Small intestine (tissue), 7 donors: Measurements from ENCODE around the gene DEDD2. TPM values are rescaled to one million over a fixed set of nuclear protein-coding genes. Genes with fewer than 3 reads are reported as not detected.

Experiments
- DNase-seq, 2 donors: peaks; one replicate each; pipeline versions ENCODE4 v3.0.0 to v3.0.0-alpha.2; 2013
- FAIRE-seq: peaks from 2 replicates; lab custom pipeline; 2012; peaks lifted over from hg19 to GRCh38; lab: Jason Lieb, UNC
- H3K27ac ChIP-seq, 3 donors: one replicate each; pipeline ENCODE4 v1.5.1; 2013; ENCODE audit warnings: low read length in 2 of 3, mild to moderate bottlenecking in 2 of 3, control low read depth in 1 of 3, inconsistent platforms in 1 of 3, low read depth in 1 of 3, moderate library complexity in 1 of 3
- H3K27me3 ChIP-seq, 3 donors: one replicate each; pipeline ENCODE4 v1.6.1; 2013; ENCODE audit warnings: low read length in 3 of 3, inconsistent platforms in 1 of 3; ENCODE audit not compliant: control insufficient read depth in 3 of 3, insufficient read depth in 3 of 3
- H3K36me3 ChIP-seq, 3 donors: one replicate each; pipeline ENCODE4 v1.6.1; 2013; ENCODE audit warnings: low read length in 3 of 3, inconsistent platforms in 1 of 3, low read depth in 1 of 3, mild to moderate bottlenecking in 1 of 3, moderate library complexity in 1 of 3; ENCODE audit not compliant: control insufficient read depth in 3 of 3, insufficient read depth in 2 of 3
- H3K4me1 ChIP-seq, 3 donors: one replicate each; pipeline ENCODE4 v1.6.1; 2013; ENCODE audit warnings: low read length in 2 of 3, inconsistent platforms in 1 of 3, low read depth in 1 of 3, mild to moderate bottlenecking in 1 of 3, moderate library complexity in 1 of 3; ENCODE audit not compliant: control insufficient read depth in 3 of 3, insufficient read depth in 2 of 3
- H3K4me3 ChIP-seq, 3 donors: one replicate each; pipeline ENCODE4 v1.5.1; 2013; ENCODE audit warnings: low read length in 3 of 3, control low read depth in 1 of 3, inconsistent platforms in 1 of 3, low read depth in 1 of 3, mild to moderate bottlenecking in 1 of 3, moderate library complexity in 1 of 3
- H3K9me3 ChIP-seq, 2 donors: one replicate each; pipeline ENCODE4 v1.6.1; 2013; ENCODE audit warnings: low read depth in 1 of 2, low read length in 1 of 2; ENCODE audit not compliant: control insufficient read depth in 2 of 2, insufficient read depth in 1 of 2
- WGBS, 3 donors: extraction: QIAGEN DNeasy Blood & Tissue Kit; methylation state at CpG; one replicate each; pipeline ENCODE4 v1.1.7; 2013; 5-methylcytosine and 5-hydroxymethylcytosine counted together
- polyA plus RNA-seq, 4 donors: library from polyadenylated mRNA; stranded (reverse) in 3 of 4; unstranded in 1 of 4; fragments of 200-250 nt in 3 of 4; fragments of 120-200 nt in 1 of 4; gene quantifications; one replicate each; pipeline versions ENCODE4 v1.2.1 to v1.2.3, GENCODE V29; 2013
- donor health status: healthy with polysubstance abuse.
- donor health status: control.
- donor health status: control.
- donor health status: Bipolar disorder and iron deficiency.
- donor health status: healthy.

DEDD2 gene
- polyA plus RNA-seq, 4 donors = 22.8 to 41.3 (median 37.8) TPM

DNA sequence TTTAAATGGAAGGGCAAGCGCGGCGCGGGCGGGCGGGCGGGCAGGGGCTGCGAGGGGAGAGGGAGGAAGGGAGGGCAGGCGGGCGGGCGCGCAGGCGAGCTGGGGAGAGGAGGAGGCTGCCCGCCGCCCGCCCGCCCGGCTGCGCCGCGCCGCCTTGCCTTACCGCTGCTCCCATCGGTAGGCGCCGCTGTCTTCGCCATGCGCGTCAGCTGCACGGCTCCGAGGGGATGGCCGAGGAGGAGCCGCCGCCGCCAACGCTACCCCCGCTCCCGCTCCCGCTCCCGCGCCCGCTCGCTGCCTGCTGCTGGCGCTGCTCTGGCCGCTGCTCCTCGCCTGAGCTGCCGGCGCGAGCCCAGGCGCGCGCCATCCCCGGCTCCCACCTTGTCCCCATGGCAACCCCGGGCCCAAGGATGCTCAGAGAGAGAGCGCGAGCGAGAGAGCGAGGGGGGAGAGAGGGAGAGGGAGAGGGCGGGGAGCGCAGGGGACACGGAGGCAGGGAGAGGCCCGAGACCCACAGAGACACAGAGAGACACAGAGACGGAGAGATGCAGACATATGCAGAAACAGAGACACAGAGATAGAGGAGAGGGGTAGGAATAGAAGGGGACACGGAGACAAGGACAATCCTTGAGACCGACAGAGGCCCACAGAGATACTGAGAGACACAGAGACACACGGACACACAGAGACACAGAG, 40.3 kb downstream of the DEDD2 start:
- DNase-seq (peak; percentile 54 to 75), FAIRE-seq (no peak)
- peak overlapping the region in 1 of 3 donors; percentile 46 for H3K4me3 ChIP-seq
- WGBS, 3 donors = 1% methylated on average over 41 to 66 of the region's 66 CpGs
- H3K27me3 ChIP-seq = peaks cover 3 to 73% (median 31%) of the 10 kb centered on the region in 3 donors
- no peak overlapping the region for H3K27ac ChIP-seq
- no peaks in the 10 kb centered on the region for H3K9me3 ChIP-seq
- no peaks in the 10 kb centered on the region for H3K36me3 ChIP-seq
- peaks cover 0 to 4% (median 0%) of the 10 kb centered on the region in 3 donors for H3K4me1 ChIP-seq

- peak overlapping the region in 2 of 3 donors; percentile 28 to 46 for H3K4me3 ChIP-seq
- H3K4me1 ChIP-seq = peaks cover 0 to 4% (median 0%) of the 10 kb centered on the region in 3 donors
- DNase-seq (no peak), FAIRE-seq (no peak)
- H3K9me3 ChIP-seq = no peaks in the 10 kb centered on the region
- peak overlapping the region in 1 of 3 donors; percentile 45 for H3K27ac ChIP-seq
- 0 to 1% (median 1%) methylated on average over 29 to 31 of the region's 31 CpGs for WGBS, 3 donors
- H3K36me3 ChIP-seq = no peaks in the 10 kb centered on the region
- H3K27me3 ChIP-seq = peaks cover 3 to 72% (median 31%) of the 10 kb centered on the region in 3 donors
Measured at GRCh38 chr19:42176649-42176989, 40.9 kb downstream of the DEDD2 start.

GRCh38 chr19:42175952-42176648, 41.4 kb downstream of the DEDD2 start:
- H3K9me3 ChIP-seq = no peaks in the 10 kb centered on the region
- H3K27me3 ChIP-seq = peaks cover 3 to 72% (median 31%) of the 10 kb centered on the region in 3 donors
- peak overlapping the region in 2 of 3 donors; percentile 28 to 46 for H3K4me3 ChIP-seq
- H3K27ac ChIP-seq = peak overlapping the region in 1 of 3 donors; percentile 45
- H3K36me3 ChIP-seq = no peaks in the 10 kb centered on the region
- no peak for FAIRE-seq
- DNase-seq = peak in 1 of 2 donors; percentile 26
- WGBS, 3 donors = 2 to 4% (median 2%) methylated on average over 34 of the region's 34 CpGs
- H3K4me1 ChIP-seq = peaks cover 0 to 4% (median 0%) of the 10 kb centered on the region in 3 donors

DNA sequence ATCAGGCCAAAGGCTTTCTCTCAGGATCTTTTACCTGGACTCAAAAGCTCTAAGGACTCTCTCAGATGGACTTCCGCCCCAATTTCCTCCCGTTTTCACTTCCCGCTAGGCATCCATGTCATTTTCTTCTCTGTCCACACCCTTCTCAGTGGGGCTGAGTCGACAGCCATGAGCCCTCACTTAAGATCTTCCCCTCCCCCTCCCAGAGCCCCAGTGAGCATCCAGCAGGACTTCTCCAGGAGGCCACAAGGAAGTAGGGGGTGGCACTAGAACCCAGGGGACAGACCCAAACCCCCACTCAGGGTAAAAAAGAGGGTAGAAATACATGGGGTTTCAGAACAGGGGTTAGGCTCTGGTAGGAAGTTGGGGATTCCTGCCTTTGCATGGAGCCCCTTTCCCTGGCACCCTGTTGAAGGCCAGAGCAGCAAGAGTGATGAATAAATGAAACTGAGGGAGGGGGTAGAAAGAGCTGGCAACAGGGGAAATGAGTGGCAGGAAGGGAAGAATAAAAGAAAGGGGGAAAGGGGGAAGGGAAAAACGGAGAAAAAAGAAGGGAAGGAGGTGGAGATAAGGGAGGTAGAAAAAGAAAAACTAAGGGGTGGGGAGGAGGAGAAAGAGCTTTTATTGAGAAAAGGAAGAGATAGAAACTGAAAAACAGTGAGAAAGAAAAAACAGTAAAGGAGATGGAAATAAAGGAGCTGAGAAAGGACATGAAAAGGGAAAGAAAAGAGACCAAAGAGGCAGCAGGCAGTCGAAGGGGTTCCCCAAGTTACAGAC, 42.3 kb downstream of the DEDD2 start:
- Histone ChIP-seq H3K4me1 (peaks cover 0 to 4% (median 0%) of the 10 kb centered on the region in 3 donors), H3K27ac (no peak overlapping the region), H3K27me3 (peaks cover 3 to 66% (median 29%) of the 10 kb centered on the region in 3 donors), H3K4me3 (no peak overlapping the region), H3K36me3 (no peaks in the 10 kb centered on the region), H3K9me3 (no peaks in the 10 kb centered on the region)
- WGBS, 3 donors = 42 to 45% (median 44%) methylated on average over 6 of the region's 6 CpGs
- no peak for DNase-seq
- no peak for FAIRE-seq

DNA sequence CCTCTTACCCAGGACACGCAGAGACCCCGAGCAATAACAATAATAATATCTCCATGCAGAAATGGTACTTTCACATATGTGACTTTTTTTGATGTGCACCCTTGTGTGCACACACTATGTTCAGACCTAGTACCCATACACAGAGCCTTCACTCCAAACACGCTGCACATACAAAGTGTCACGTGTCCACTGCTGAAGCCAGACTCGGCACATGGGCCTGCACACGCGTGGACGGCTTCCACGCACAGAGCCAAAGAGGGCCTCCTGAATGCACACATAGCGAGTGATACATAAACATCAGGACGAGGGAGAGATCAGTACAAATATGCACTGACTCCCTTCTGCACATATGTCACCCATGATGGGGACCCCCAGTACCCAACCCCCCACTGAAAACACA, 43.3 kb downstream of the DEDD2 start:
- no peak for FAIRE-seq
- H3K27me3 ChIP-seq = peaks cover 2 to 58% (median 19%) of the 10 kb centered on the region in 3 donors

GRCh38 chr19:42173695-42174094, 43.8 kb downstream of the DEDD2 start:
- no peak for DNase-seq
- Histone ChIP-seq H3K36me3 (no peaks in the 10 kb centered on the region), H3K4me3 (no peak overlapping the region), H3K4me1 (peaks cover 0 to 4% (median 0%) of the 10 kb centered on the region in 3 donors), H3K9me3 (no peaks in the 10 kb centered on the region), H3K27ac (no peak overlapping the region), H3K27me3 (peaks cover 0 to 53% (median 14%) of the 10 kb centered on the region in 3 donors)
- no peak for FAIRE-seq
- WGBS, 3 donors = 77 to 88% (median 84%) methylated on average over 5 of the region's 5 CpGs

More for the DNA sequence above, 43.3 kb downstream of the DEDD2 start:
- WGBS, 3 donors = 90 to 93% (median 91%) methylated on average over 11 of the region's 11 CpGs
- Histone ChIP-seq H3K4me3 (no peak overlapping the region), H3K36me3 (no peaks in the 10 kb centered on the region), H3K27ac (no peak overlapping the region), H3K9me3 (no peaks in the 10 kb centered on the region), H3K4me1 (peaks cover 0 to 4% (median 0%) of the 10 kb centered on the region in 3 donors)
- DNase-seq = no peak

DNA sequence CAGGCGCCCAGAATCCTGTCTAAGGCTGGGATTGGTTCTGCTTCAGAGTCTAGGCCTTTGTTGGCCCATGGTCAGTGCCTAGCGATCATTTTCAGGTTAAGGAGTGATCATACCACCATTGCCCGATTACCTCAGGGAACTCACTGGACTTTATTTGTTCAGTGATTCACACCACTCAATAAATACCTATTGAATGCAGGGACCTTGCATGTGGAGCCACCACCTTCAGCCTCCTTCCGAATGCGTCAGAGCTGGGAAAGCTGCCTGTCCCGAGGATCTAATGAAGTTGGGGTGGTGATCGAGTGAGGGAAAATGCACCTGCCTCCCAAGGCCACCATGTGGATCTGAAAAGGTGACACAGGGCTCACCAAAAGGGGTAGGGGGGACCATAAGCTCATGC, 45.2 kb downstream of the DEDD2 start:
- H3K36me3 ChIP-seq = no peaks in the 10 kb centered on the region
- H3K27me3 ChIP-seq = peaks cover 0 to 42% (median 10%) of the 10 kb centered on the region in 3 donors
- no peak overlapping the region for H3K4me3 ChIP-seq
- DNase-seq (no peak), FAIRE-seq (no peak)
- no peak overlapping the region for H3K27ac ChIP-seq
- H3K9me3 ChIP-seq = no peaks in the 10 kb centered on the region
- peaks cover 0 to 4% (median 0%) of the 10 kb centered on the region in 3 donors for H3K4me1 ChIP-seq
- WGBS, 3 donors = 73 to 87% (median 75%) methylated on average over 7 of the region's 7 CpGs

DNA sequence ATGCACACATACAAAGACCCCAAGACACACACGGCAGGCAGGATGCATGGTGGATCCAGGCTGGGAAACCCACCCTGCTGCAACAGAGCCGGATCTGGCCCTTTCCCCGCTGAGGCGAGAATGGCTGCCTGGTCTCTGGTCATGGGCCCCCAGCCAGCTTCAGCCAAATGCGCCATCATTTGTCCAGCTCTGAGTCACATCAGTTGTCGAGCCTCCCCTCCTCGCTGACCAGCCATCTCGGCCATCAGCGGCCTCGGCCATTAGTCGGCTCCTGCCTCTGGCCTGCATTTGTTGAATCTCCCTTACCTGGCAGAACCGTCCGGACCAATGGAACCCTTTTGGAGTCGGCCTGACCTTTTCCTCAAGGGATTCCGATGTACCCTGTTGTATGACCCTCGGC, 46.8 kb downstream of the DEDD2 start:
- H3K36me3 ChIP-seq = no peaks in the 10 kb centered on the region
- no peaks in the 10 kb centered on the region for H3K9me3 ChIP-seq
- H3K27ac ChIP-seq = no peak overlapping the region
- H3K27me3 ChIP-seq = peaks cover 0 to 32% (median 9%) of the 10 kb centered on the region in 3 donors
- H3K4me1 ChIP-seq = peaks cover 0 to under 1% (median 0%) of the 10 kb centered on the region in 3 donors
- no peak for DNase-seq
- 86 to 92% (median 91%) methylated on average over 16 of the region's 16 CpGs for WGBS, 3 donors
- no peak for FAIRE-seq
- H3K4me3 ChIP-seq = no peak overlapping the region
